Glutamatergic neuron (in vitro differentiated cells): ENCODE data around the gene ELMO1. TPM values are rescaled to one million over a fixed set of nuclear protein-coding genes. Genes with fewer than 3 reads are reported as not detected.

Experiments used
- DNase-seq: peaks from one replicate; pipeline ENCODE4 v3.0.0; 2022
- H3K27ac Mint-ChIP-seq: one replicate; pipeline ENCODE4 v1.8.0; 2020; ENCODE audit warnings: mild to moderate bottlenecking, mixed read lengths, inconsistent platforms; ENCODE audit not compliant: unreplicated experiment
- H3K27me3 Mint-ChIP-seq: one replicate; pipeline ENCODE4 v1.8.0; 2020; ENCODE audit warnings: mild to moderate bottlenecking, moderate library complexity, mixed read lengths, inconsistent platforms; ENCODE audit not compliant: unreplicated experiment
- H3K36me3 Mint-ChIP-seq: one replicate; pipeline ENCODE4 v1.8.0; 2020; ENCODE audit warnings: mild to moderate bottlenecking, mixed read lengths, inconsistent platforms; ENCODE audit not compliant: unreplicated experiment
- H3K4me1 Mint-ChIP-seq: one replicate; pipeline ENCODE4 v1.8.0; 2020; ENCODE audit warnings: mild to moderate bottlenecking, low read depth, mixed read lengths, inconsistent platforms; ENCODE audit not compliant: unreplicated experiment
- H3K4me3 Mint-ChIP-seq: one replicate; pipeline ENCODE4 v1.8.0; 2020; ENCODE audit warnings: mild to moderate bottlenecking, mixed read lengths, inconsistent platforms; ENCODE audit not compliant: unreplicated experiment
- H3K9me3 Mint-ChIP-seq: one replicate; pipeline ENCODE4 v1.8.0; 2020; ENCODE audit warnings: mild to moderate bottlenecking, moderate library complexity, mixed read lengths, inconsistent platforms; ENCODE audit not compliant: unreplicated experiment
- total RNA-seq: library from RNA; stranded (reverse); fragmentation: NEBNext Ultra II Directional; extraction: Animal tissue kit (Norgen Biotek cat#: 25700); gene quantifications from one replicate; pipeline ENCODE4 v1.2.1, GENCODE V29; 2021; ENCODE audit not compliant: unreplicated experiment
- TF ChIP-seq, protein P1 (sequence below): fragments of 200-600 bp; sonication (generic); IDR thresholded peaks from one replicate; pipeline ENCODE4 v1.5.0; 2021; ENCODE audit not compliant: partially characterized antibody, unreplicated experiment

The ELMO1 gene
- total RNA-seq, 1 donor from 2014 or later: 5.5 TPM

DNA sequence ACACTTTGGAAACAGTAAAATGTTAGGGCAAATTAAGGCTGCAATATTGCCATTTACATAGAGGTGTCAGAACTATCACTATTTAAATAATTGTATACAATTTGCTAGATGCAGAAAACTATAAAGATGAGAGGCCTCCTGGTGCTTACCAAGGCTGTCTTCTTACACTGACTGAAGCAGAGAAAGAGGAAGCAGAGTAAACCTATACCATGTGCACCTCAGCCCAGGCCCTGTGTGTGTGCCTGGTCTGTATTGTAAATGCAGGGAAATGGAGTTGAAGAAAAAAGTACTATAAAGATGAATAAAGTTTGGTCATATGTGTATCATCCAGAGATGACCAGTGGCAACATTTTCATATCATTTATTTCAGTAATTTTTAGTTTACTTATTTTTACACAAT, 29.2 kb downstream of the ELMO1 start:
- Mint-ChIP-seq H3K4me1 (peaks cover 11% of the 10 kb centered on the region), H3K9me3 (peaks cover 1% of the 10 kb centered on the region), H3K36me3 (no peaks in the 10 kb centered on the region), H3K27me3 (peaks cover 2% of the 10 kb centered on the region), H3K27ac (no peak overlapping the region), H3K4me3 (no peak overlapping the region)
- no peak for DNase-seq
- TF ChIP-seq, protein P1, sequence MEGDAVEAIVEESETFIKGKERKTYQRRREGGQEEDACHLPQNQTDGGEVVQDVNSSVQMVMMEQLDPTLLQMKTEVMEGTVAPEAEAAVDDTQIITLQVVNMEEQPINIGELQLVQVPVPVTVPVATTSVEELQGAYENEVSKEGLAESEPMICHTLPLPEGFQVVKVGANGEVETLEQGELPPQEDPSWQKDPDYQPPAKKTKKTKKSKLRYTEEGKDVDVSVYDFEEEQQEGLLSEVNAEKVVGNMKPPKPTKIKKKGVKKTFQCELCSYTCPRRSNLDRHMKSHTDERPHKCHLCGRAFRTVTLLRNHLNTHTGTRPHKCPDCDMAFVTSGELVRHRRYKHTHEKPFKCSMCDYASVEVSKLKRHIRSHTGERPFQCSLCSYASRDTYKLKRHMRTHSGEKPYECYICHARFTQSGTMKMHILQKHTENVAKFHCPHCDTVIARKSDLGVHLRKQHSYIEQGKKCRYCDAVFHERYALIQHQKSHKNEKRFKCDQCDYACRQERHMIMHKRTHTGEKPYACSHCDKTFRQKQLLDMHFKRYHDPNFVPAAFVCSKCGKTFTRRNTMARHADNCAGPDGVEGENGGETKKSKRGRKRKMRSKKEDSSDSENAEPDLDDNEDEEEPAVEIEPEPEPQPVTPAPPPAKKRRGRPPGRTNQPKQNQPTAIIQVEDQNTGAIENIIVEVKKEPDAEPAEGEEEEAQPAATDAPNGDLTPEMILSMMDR: no peak

DNA sequence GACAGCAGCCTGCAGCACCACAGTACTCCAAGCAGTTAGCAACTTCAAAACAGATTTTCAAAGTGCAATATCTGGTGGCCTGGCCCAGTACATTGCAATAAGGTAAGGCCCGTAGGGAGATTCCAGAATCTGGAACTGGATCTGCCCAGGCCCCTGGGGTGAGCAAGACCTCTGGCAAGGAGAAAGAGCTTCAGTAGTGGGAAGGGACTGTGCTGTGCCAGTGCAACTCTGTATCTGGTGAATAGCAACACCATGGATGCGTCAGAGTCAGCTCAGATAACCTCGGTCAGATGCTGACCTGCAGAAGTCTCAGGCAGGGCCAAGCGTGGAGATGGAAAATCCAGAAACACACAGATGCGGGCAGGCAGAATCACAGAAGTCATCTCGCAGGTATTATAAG, 30.3 kb downstream of the ELMO1 start:
- no peak for DNase-seq
- TF ChIP-seq, protein P1: no peak
- Mint-ChIP-seq H3K4me3 (no peak overlapping the region), H3K9me3 (peaks cover 1% of the 10 kb centered on the region), H3K27me3 (peaks cover 2% of the 10 kb centered on the region), H3K4me1 (peaks cover 11% of the 10 kb centered on the region), H3K36me3 (peaks cover under 1% of the 10 kb centered on the region), H3K27ac (no peak overlapping the region)

DNA sequence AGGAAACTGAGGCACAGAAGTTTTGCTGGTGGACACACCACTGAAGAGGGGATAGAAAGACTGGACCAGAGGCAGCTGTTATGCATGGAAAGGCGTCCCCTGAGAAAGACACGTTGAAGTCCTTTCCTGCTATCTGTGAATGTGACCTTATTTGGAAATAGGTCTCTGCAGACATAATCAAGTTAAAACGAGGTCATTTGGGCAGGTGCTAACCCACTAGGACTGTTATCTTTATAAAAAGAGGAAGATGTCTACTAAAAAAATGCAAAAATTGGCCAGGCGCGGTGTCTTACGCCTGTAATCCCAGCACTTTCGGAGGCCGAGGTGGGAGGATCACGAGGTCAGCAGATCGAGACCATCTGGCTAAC, 31.6 kb downstream of the ELMO1 start:
- Mint-ChIP-seq H3K27me3 (peaks cover 2% of the 10 kb centered on the region), H3K36me3 (peaks cover 4% of the 10 kb centered on the region), H3K4me1 (peaks cover 11% of the 10 kb centered on the region), H3K4me3 (no peak overlapping the region), H3K9me3 (peaks cover 3% of the 10 kb centered on the region), H3K27ac (no peak overlapping the region)
- TF ChIP-seq, protein P1: no peak
- no peak for DNase-seq

DNA sequence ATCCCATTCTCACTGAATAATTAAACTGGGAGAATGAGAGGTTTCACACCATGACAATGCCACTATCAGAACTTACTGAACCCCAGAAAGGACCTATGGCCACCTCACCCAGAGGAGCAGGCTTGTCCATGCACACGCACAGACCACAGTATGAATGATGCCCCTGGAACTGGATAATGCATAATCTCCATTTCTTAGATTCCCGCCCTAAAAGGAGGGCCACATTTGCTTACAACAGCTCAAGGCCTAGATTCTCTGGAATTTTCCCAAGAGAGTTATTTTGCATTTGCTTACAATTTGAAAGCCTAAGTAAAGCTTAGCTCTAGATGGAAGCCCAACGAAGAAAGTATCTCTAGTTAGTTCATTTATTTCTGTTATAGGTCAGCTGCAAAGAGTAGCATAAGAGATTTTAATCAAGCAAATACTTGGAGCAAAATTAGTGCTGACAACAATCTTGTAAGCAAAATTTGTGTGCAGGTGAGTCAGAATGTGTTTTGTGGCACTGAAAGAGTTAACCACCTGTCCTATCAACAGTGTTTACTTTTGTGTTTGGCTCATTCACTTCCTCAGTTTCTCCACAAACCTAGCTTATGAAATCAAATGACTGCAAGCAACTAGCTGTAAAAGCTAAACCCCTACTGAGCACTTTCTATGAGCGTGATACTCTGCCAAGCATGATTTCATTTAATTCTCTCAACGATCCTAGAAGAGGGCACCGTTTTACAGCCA, 32.1 kb downstream of the ELMO1 start:
- TF ChIP-seq, protein P1: no peak
- Mint-ChIP-seq H3K27ac (no peak overlapping the region), H3K4me3 (no peak overlapping the region), H3K36me3 (peaks cover 4% of the 10 kb centered on the region), H3K27me3 (peaks cover 2% of the 10 kb centered on the region), H3K9me3 (peaks cover 3% of the 10 kb centered on the region), H3K4me1 (peaks cover 11% of the 10 kb centered on the region)
- DNase-seq: no peak

DNA sequence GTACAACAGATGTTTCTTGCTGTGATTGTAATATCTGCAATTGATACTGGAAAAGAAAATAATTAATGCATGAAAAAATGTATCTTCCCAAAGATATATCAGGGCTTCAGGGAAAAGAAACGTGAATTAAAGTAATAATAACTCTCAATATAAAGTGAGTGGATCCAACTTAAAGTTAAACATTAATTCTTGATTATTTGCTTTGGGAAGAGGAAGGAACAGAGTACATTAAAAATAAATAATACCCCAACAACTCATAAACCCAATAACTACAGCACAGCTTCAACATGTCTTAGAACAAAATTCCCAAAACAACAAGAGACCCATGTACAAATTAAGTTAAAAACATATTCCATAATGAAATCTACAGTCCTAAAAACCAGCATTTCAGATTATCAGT, 33.0 kb downstream of the ELMO1 start:
- peaks cover 4% of the 10 kb centered on the region for H3K36me3 Mint-ChIP-seq
- TF ChIP-seq, protein P1: no peak
- H3K4me1 Mint-ChIP-seq: peaks cover 3% of the 10 kb centered on the region
- no peak for DNase-seq
- no peak overlapping the region for H3K4me3 Mint-ChIP-seq
- peaks cover 2% of the 10 kb centered on the region for H3K27me3 Mint-ChIP-seq
- no peak overlapping the region for H3K27ac Mint-ChIP-seq
- H3K9me3 Mint-ChIP-seq: peaks cover 3% of the 10 kb centered on the region
